Muscle layer of colon (tissue), 2 donors: ENCODE data around the gene GTF2H2C.
"Not testable (repeated sequence)": the region's sequence is repeated elsewhere in the genome, so short reads cannot be mapped to it uniquely, and the experiment has no call there.

ENCODE experiments used
- H3K27ac ChIP-seq: one replicate; pipeline ENCODE4 v1.7.0; 2013; ENCODE audit warnings: low read depth, mild to moderate bottlenecking, low read length, moderate library complexity
- H3K27me3 ChIP-seq, 2 donors: one replicate each; pipeline ENCODE4 v1.7.0; 2013; ENCODE audit warnings: low read length in 2 of 2, mild to moderate bottlenecking in 2 of 2; ENCODE audit not compliant: insufficient read depth in 2 of 2, control insufficient read depth in 1 of 2
- H3K36me3 ChIP-seq: one replicate; pipeline ENCODE4 v1.7.0; 2013; ENCODE audit warnings: mild to moderate bottlenecking, low read length; ENCODE audit not compliant: insufficient read depth
- H3K4me1 ChIP-seq: one replicate; pipeline ENCODE4 v1.7.0; 2013; ENCODE audit warnings: mild to moderate bottlenecking, low read length; ENCODE audit not compliant: insufficient read depth
- H3K4me3 ChIP-seq, 2 donors: one replicate each; pipeline ENCODE4 v1.7.0; 2013; ENCODE audit warnings: low read length in 2 of 2, low read depth in 1 of 2, mild to moderate bottlenecking in 1 of 2, moderate library complexity in 1 of 2
- H3K9ac ChIP-seq: one replicate; pipeline ENCODE4 v1.7.0; 2013; ENCODE audit warnings: low read length
- H3K9me3 ChIP-seq: one replicate; pipeline ENCODE4 v1.7.0; 2013; ENCODE audit warnings: mild to moderate bottlenecking, low read length
- donor health status: abdominal sarcoma.
- donor health status: Adenocarcinoma of cecum.

Gene GTF2H2C

DNA sequence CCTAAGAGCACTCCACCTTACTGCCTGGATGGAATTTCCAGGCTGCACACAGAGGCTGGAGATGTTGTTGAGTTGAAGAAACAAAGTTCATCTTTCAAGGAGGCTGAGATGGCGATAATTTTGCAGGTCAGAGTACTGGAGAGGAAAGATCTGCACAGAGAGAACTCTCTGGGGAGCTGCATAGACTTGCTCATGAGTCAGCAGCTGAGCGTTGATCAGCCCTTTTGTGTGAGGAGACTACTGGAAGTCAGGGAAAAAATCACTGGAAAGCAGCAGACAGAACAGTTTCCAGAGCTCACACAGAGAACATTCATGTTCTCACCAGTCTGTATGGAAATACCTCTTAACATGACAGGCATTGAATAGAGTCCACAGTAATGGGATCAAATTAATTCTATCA lies 23.4 kb downstream of the GTF2H2C start:
- not testable (repeated sequence) for H3K27me3 ChIP-seq, H3K9me3 ChIP-seq, H3K27ac ChIP-seq, H3K4me3 ChIP-seq, H3K4me1 ChIP-seq, H3K36me3 ChIP-seq, H3K9ac ChIP-seq

GRCh38 chr5:69596114-69596840 lies 36.3 kb downstream of the GTF2H2C start:
- not testable (repeated sequence) for H3K9ac ChIP-seq, H3K9me3 ChIP-seq, H3K36me3 ChIP-seq, H3K27me3 ChIP-seq, H3K4me1 ChIP-seq, H3K27ac ChIP-seq, H3K4me3 ChIP-seq

- not testable (repeated sequence) for H3K4me3 ChIP-seq, H3K9me3 ChIP-seq, H3K27ac ChIP-seq, H3K36me3 ChIP-seq, H3K4me1 ChIP-seq, H3K27me3 ChIP-seq, H3K9ac ChIP-seq
These were observed 42.0 kb downstream of the GTF2H2C start for GRCh38 chr5:69601947-69602346.

- H3K4me1 ChIP-seq, H3K27ac ChIP-seq, H3K27me3 ChIP-seq, H3K36me3 ChIP-seq, H3K4me3 ChIP-seq, H3K9ac ChIP-seq, H3K9me3 ChIP-seq: not testable (repeated sequence)
These were observed 46.8 kb downstream of the GTF2H2C start for GRCh38 chr5:69606839-69607238.

DNA sequence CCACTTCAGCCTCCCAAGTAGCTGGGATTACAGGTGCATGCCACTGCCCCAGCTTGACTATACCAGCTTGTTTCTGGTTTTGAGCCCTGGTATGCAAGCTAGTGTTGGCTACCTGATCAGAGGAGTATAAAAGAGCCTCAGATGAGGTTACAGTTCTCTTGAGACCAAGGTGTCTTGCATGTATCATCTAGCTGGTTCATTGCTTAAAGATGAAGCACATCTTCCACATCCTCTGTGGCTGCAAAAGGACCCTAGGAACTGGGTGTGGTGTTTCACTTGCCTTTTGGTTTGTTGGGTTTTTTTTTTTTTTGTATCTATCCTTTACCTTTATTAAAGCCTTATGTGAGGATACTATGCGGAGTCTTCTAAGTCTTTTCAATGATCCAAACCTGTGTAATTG lies 47.8 kb downstream of the GTF2H2C start:
- not testable (repeated sequence) for H3K27ac ChIP-seq, H3K9me3 ChIP-seq, H3K27me3 ChIP-seq, H3K36me3 ChIP-seq, H3K4me3 ChIP-seq, H3K4me1 ChIP-seq, H3K9ac ChIP-seq

GRCh38 chr5:69608861-69609496 lies 49.0 kb downstream of the GTF2H2C start:
- H3K4me3 ChIP-seq, H3K9me3 ChIP-seq, H3K9ac ChIP-seq, H3K4me1 ChIP-seq, H3K36me3 ChIP-seq, H3K27me3 ChIP-seq, H3K27ac ChIP-seq: not testable (repeated sequence)

DNA sequence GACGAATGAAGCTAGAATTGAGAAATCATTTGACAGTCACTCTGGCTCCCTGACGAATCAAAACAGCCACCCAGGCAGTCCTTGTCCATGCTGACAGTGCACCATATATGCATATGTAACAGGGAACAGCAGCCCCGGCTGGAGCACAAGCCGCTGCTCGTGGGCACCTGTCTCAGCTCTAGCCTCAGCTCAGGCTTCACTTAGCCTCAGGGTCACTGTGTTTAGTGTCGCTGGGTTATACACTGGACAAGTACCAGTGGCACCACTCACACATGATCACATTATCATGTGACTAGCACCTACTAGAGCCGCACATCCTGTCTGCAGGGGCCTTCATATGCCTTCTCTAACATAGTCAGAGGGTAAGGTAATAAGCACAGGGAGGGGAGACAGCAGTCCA lies 54.9 kb downstream of the GTF2H2C start:
- H3K4me3 ChIP-seq, H3K27me3 ChIP-seq, H3K9me3 ChIP-seq, H3K9ac ChIP-seq, H3K4me1 ChIP-seq, H3K36me3 ChIP-seq, H3K27ac ChIP-seq: not testable (repeated sequence)

GRCh38 chr5:69631879-69632278 lies 71.9 kb downstream of the GTF2H2C start:
- not testable (repeated sequence) for H3K36me3 ChIP-seq, H3K4me3 ChIP-seq, H3K9me3 ChIP-seq, H3K27ac ChIP-seq, H3K4me1 ChIP-seq, H3K9ac ChIP-seq, H3K27me3 ChIP-seq
